ENCODE measurements around the gene GLP2R. TPM values are rescaled to one million over a fixed set of nuclear protein-coding genes. Genes with fewer than 3 reads are reported as not detected.
"Not testable (repeated sequence)": the region's sequence is repeated elsewhere in the genome, so short reads cannot be mapped to it uniquely, and the experiment has no call there.

Gene GLP2R
- total and polyA plus RNA-seq, 10 of the 15 experiments (the other 5 are each of a cell fraction or from before 2014, with no cell fraction given) = not detected

- FAIRE-seq = no peak
- no peak overlapping the region for H2AFZ ChIP-seq (ENCODE audit: control insufficient read depth, low read depth, low read length)
- DNase-seq (ENCODE audit: low read depth, low spot score) = no peak
- RAD21 ChIA-PET (ENCODE audit: unreplicated experiment) = no interaction called here
- CTCF ChIA-PET = interaction anchor here (0.6 kb wide), 1 partner anchor 70 kb away, joined by 3 read pairs; no protein-coding TSS in a partner anchor
- no peaks in the 10 kb centered on the region; a peak in 1 of 4 replicates for H3K36me3 ChIP-seq (ENCODE audit: control insufficient read depth in 2 of 2, insufficient read depth in 2 of 2, low read length in 1 of 2)
- H4K20me1 ChIP-seq (ENCODE audit: control insufficient read depth, insufficient read depth) = no peaks in the 10 kb centered on the region
- no peak overlapping the region for H3K4me3 ChIP-seq
- no peaks in the 10 kb centered on the region for H3K27me3 ChIP-seq (replicated peaks in 1 of 2; ENCODE audit: control insufficient read depth in 2 of 2, insufficient read depth in 2 of 2, low read length in 1 of 2)
- BruUV-seq (replicated peaks) = no TSS peak
- H3K27ac ChIP-seq (ENCODE audit: control insufficient read depth, insufficient read depth) = no peak overlapping the region
- no peak for ATAC-seq
- WGBS (ENCODE audit: insufficient coverage, insufficient replicate concordance, low lambda C conversion rate, missing lambda C conversion rate) = 78% methylated on average over 5 of the region's 5 CpGs
- POLR2A ChIA-PET = no interaction called here
- H3K9ac ChIP-seq (ENCODE audit: control insufficient read depth, insufficient read depth, low read length) = no peak overlapping the region
- intact Hi-C loops (cut with micrococcal nuclease; ENCODE audit: unreplicated experiment) (no loop called here), in situ Hi-C loops (cut with MboI) (no loop called here)
- H3K4me1 ChIP-seq (ENCODE audit: control insufficient read depth, insufficient read depth, low read length) = no peaks in the 10 kb centered on the region
- no peaks in the 10 kb centered on the region for H3K9me3 ChIP-seq (replicated peaks; ENCODE audit: control insufficient read depth, insufficient read depth, low read length)
- TF ChIP-seq SIN3A (IDR thresholded peaks at IDR 0.05; ENCODE audit: low read depth, low read length) (no peak), ASH2L (IDR thresholded peaks at IDR 0.05; ENCODE audit: borderline replicate concordance, low read depth) (no peak), JUNB (IDR thresholded peaks at IDR 0.05) (no peak), DPF2 (IDR thresholded peaks at IDR 0.05) (no peak), SP1 (IDR thresholded peaks at IDR 0.05; ENCODE audit: low read depth, low read length) (no peak), YBX1 (IDR thresholded peaks at IDR 0.05) (no peak), TARDBP (IDR thresholded peaks at IDR 0.05; ENCODE audit: borderline replicate concordance) (no peak), CREM (IDR thresholded peaks at IDR 0.05; ENCODE audit: low read depth) (no peak), SRF (IDR thresholded peaks at IDR 0.05; ENCODE audit: low read depth in 2 of 2, low read length in 2 of 2) (no peak), CHD1 (IDR thresholded peaks at IDR 0.05; ENCODE audit: low read depth, low read length) (no peak), HCFC1 (IDR thresholded peaks at IDR 0.05; ENCODE audit: low read length) (no peak), POLR2AphosphoS2 (IDR thresholded peaks at IDR 0.05; ENCODE audit: low read depth, low read length) (no peak)
- TF ChIP-seq, protein P1, sequence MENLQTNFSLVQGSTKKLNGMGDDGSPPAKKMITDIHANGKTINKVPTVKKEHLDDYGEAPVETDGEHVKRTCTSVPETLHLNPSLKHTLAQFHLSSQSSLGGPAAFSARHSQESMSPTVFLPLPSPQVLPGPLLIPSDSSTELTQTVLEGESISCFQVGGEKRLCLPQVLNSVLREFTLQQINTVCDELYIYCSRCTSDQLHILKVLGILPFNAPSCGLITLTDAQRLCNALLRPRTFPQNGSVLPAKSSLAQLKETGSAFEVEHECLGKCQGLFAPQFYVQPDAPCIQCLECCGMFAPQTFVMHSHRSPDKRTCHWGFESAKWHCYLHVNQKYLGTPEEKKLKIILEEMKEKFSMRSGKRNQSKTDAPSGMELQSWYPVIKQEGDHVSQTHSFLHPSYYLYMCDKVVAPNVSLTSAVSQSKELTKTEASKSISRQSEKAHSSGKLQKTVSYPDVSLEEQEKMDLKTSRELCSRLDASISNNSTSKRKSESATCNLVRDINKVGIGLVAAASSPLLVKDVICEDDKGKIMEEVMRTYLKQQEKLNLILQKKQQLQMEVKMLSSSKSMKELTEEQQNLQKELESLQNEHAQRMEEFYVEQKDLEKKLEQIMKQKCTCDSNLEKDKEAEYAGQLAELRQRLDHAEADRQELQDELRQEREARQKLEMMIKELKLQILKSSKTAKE (IDR thresholded peaks at IDR 0.05; ENCODE audit: low read depth, poor library complexity, severe bottlenecking) = no peak
- H3K79me2 ChIP-seq (ENCODE audit: control insufficient read depth, insufficient read depth, low read length) = no peaks in the 10 kb centered on the region
- SMC1A ChIA-PET (ENCODE audit: uncharacterized antibody, unreplicated experiment) = no interaction called here
- H3K4me2 ChIP-seq (ENCODE audit: control insufficient read depth, insufficient read depth) = no peak overlapping the region
These were observed 93.2 kb downstream of the GLP2R start for GRCh38 chr17:9918804-9919352.

DNA sequence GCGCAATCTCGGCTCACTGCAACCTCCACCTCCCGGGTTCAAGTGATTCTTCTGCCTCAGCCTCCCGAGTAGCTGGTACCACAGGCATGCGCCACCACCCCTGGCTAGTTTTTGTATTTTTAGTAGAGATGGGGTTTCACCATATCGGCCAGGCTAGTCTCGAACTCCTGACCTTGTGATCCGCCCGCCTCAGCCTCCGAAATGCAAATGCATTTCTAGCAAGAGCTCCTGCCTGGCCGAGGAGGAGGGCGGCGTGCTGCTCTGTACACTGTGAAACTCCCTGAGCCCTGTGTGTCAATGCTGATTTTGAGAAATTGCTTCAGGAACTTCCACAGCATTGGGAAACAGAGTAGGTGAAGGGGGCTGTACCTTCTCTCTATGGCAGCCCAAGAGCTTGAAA lies 95.5 kb downstream of the GLP2R start:
- H3K9me3 ChIP-seq (replicated peaks; ENCODE audit: control insufficient read depth, insufficient read depth, low read length); POLR2A ChIA-PET; RAD21 ChIA-PET (ENCODE audit: unreplicated experiment); BruUV-seq (replicated peaks); H4K20me1 ChIP-seq (ENCODE audit: control insufficient read depth, insufficient read depth); H3K36me3 ChIP-seq (ENCODE audit: control insufficient read depth in 2 of 2, insufficient read depth in 2 of 2, low read length in 1 of 2); H3K4me1 ChIP-seq (ENCODE audit: control insufficient read depth, insufficient read depth, low read length); H3K9ac ChIP-seq (ENCODE audit: control insufficient read depth, insufficient read depth, low read length); H3K4me2 ChIP-seq (ENCODE audit: control insufficient read depth, insufficient read depth); H3K27ac ChIP-seq (ENCODE audit: control insufficient read depth, insufficient read depth); H3K4me3 ChIP-seq; H3K27me3 ChIP-seq (replicated peaks in 1 of 2; ENCODE audit: control insufficient read depth in 2 of 2, insufficient read depth in 2 of 2, low read length in 1 of 2); ATAC-seq; DNase-seq (ENCODE audit: low read depth, low spot score); H2AFZ ChIP-seq (ENCODE audit: control insufficient read depth, low read depth, low read length); FAIRE-seq; H3K79me2 ChIP-seq (ENCODE audit: control insufficient read depth, insufficient read depth, low read length); SMC1A ChIA-PET (ENCODE audit: uncharacterized antibody, unreplicated experiment): not testable (repeated sequence)
- intact Hi-C loops (cut with micrococcal nuclease; ENCODE audit: unreplicated experiment) (loop anchor here (10.0 kb wide), 1 partner anchor 374 kb away; no protein-coding TSS in a partner anchor), in situ Hi-C loops (cut with MboI) (loop anchor here (5.0 kb wide), 1 partner anchor 696 kb away; no protein-coding TSS in a partner anchor)
- CTCF ChIA-PET = interaction anchor here (1.1 kb wide), 1 partner anchor 694 kb away, joined by 3 read pairs; no protein-coding TSS in a partner anchor
- 63% methylated on average over 12 of the region's 13 CpGs for WGBS (ENCODE audit: insufficient coverage, insufficient replicate concordance, low lambda C conversion rate, missing lambda C conversion rate)
